ENCODE measurements around the gene TSPEAR. TPM values are rescaled to one million over a fixed set of nuclear protein-coding genes. Genes with fewer than 3 reads are reported as not detected.

The TSPEAR gene
- polyA plus RNA-seq, 1 of the 3 experiments (the other 2 are of a cell fraction) = 0.08 TPM

GRCh38 chr21:44485254-44485793, 226.0 kb downstream of the TSPEAR start:
- Histone ChIP-seq H4K20me1 (ENCODE audit: insufficient read depth) (no peaks in the 10 kb centered on the region), H3K79me2 (ENCODE audit: insufficient read depth) (peaks cover 6% of the 10 kb centered on the region; the same call in 1 of the 2 replicates), H2AFZ (ENCODE audit: low read depth) (peak overlapping the region; percentile 81), H3K9me2 (no peaks in the 10 kb centered on the region), H3K36me3 (replicated peaks in 1 of 2; ENCODE audit: control insufficient read depth in 1 of 2, insufficient read depth in 2 of 2, low read length in 1 of 2) (no peaks in the 10 kb centered on the region), H3K9me3 (no peaks in the 10 kb centered on the region), H3K4me3 (ENCODE audit: low read depth in 2 of 2, low read length in 1 of 2) (peak overlapping the region; percentile 52 to 65), H3K27me3 (ENCODE audit: insufficient read depth) (peaks cover 9% of the 10 kb centered on the region; the same call in 1 of the 2 replicates), H3K4me2 (peak overlapping the region; percentile 82), H3K27ac (ENCODE audit: low read depth in 2 of 2, low read length in 1 of 2) (peak overlapping the region; percentile 40 to 71), H3F3A (replicated peaks; ENCODE audit: insufficient read depth) (no peaks in the 10 kb centered on the region), H3K9ac (peak overlapping the region; percentile 65), H3K4me1 (ENCODE audit: control insufficient read depth in 1 of 2, insufficient read depth in 2 of 2, low read depth in 1 of 2, low read length in 1 of 2) (no peaks in the 10 kb centered on the region)
- 22% methylated on average over 23 of the region's 25 CpGs for WGBS (ENCODE audit: low lambda C conversion rate)
- peak; percentile 83 for DNase-seq
- TF ChIP-seq CHD2 (IDR thresholded peaks at IDR 0.05; ENCODE audit: low read length, partially characterized antibody) (peak; percentile 74), MXI1 (IDR thresholded peaks at IDR 0.05; ENCODE audit: low read depth, low read length) (peak; percentile 34; the same call in 1 of the 2 replicates), MAX (IDR thresholded peaks at IDR 0.05; ENCODE audit: low read depth) (0 out of 2 replicates have a peak, but pooled peaks have one; percentile 13), GATA2 (CRISPR knock-in tag; IDR thresholded peaks at IDR 0.05) (no peak), CTCF (IDR thresholded peaks at IDR 0.05) (peak; percentile 58), POLR2AphosphoS5 (IDR thresholded peaks at IDR 0.05; ENCODE audit: low read depth, low read length) (0 out of 2 replicates have a peak, but pooled peaks have one; percentile 39), FOXJ3 (CRISPR knock-in tag; IDR thresholded peaks at IDR 0.05) (no peak), TAF1 (IDR thresholded peaks at IDR 0.05; ENCODE audit: borderline replicate concordance, low read depth, low read length) (peak; percentile 49; the same call in 1 of the 2 replicates)
- ChIA-PET CTCF (interaction anchor here (1.7 kb wide), 1 partner anchor 9 kb away, joined by 5 read pairs; no protein-coding TSS in a partner anchor), POLR2A (no interaction called here)

GRCh38 chr21:44484498-44485253, 226.7 kb downstream of the TSPEAR start:
- Histone ChIP-seq H3K27me3 (ENCODE audit: insufficient read depth) (peaks cover 9% of the 10 kb centered on the region; the same call in 1 of the 2 replicates), H3K9ac (no peak overlapping the region), H2AFZ (ENCODE audit: low read depth) (no peak overlapping the region), H3K4me3 (ENCODE audit: low read depth in 2 of 2, low read length in 1 of 2) (peak overlapping the region; percentile 31 to 65; a peak in 3 of 4 replicates), H4K20me1 (ENCODE audit: insufficient read depth) (no peaks in the 10 kb centered on the region), H3K9me3 (no peaks in the 10 kb centered on the region), H3K4me1 (ENCODE audit: control insufficient read depth in 1 of 2, insufficient read depth in 2 of 2, low read depth in 1 of 2, low read length in 1 of 2) (no peaks in the 10 kb centered on the region), H3K9me2 (no peaks in the 10 kb centered on the region), H3K79me2 (ENCODE audit: insufficient read depth) (peaks cover 6% of the 10 kb centered on the region; the same call in 1 of the 2 replicates), H3K36me3 (replicated peaks in 1 of 2; ENCODE audit: control insufficient read depth in 1 of 2, insufficient read depth in 2 of 2, low read length in 1 of 2) (no peaks in the 10 kb centered on the region), H3F3A (replicated peaks; ENCODE audit: insufficient read depth) (no peaks in the 10 kb centered on the region), H3K4me2 (peak overlapping the region; percentile 82), H3K27ac (ENCODE audit: low read depth in 2 of 2, low read length in 1 of 2) (peak overlapping the region in 1 of 2 experiments; percentile 40; a peak in 1 of 4 replicates)
- ChIA-PET CTCF (interaction anchor here (0.6 to 1.7 kb wide), 5 partner anchors 10 to 181 kb away, joined by 3 to 6 read pairs (median 3); no protein-coding TSS in a partner anchor), POLR2A (no interaction called here)
- WGBS (ENCODE audit: low lambda C conversion rate) = 40% methylated on average over 19 of the region's 43 CpGs
- peak; percentile 72 for DNase-seq
- no peak for TF ChIP-seq MEF2A (IDR thresholded peaks at IDR 0.05; ENCODE audit: borderline replicate concordance, low read depth)
- no peak for TF ChIP-seq JUND (IDR thresholded peaks at IDR 0.05)
- no peak for TF ChIP-seq CTCF (IDR thresholded peaks at IDR 0.05)
- TF ChIP-seq CHD2 (IDR thresholded peaks at IDR 0.05; ENCODE audit: low read length, partially characterized antibody) = no peak
- TF ChIP-seq TAF1 (IDR thresholded peaks at IDR 0.05; ENCODE audit: borderline replicate concordance, low read depth, low read length) = no peak
- TF ChIP-seq SMC3 (IDR thresholded peaks at IDR 0.05; ENCODE audit: low read depth, low read length) = no peak
- TF ChIP-seq SIN3A (IDR thresholded peaks at IDR 0.05; ENCODE audit: borderline replicate concordance, low read depth, low read length) = no peak
- TF ChIP-seq POLR2AphosphoS5 (IDR thresholded peaks at IDR 0.05; ENCODE audit: low read depth, low read length) = no peak
- TF ChIP-seq RAD21 (IDR thresholded peaks at IDR 0.05; ENCODE audit: low read length) = no peak
- no peak for TF ChIP-seq NRF1 (IDR thresholded peaks at IDR 0.05; ENCODE audit: low read depth, low read length)
- no peak for TF ChIP-seq PBX3 (IDR thresholded peaks at IDR 0.05)
- no peak for TF ChIP-seq IRF3 (IDR thresholded peaks at IDR 0.05; ENCODE audit: low read depth, low read length)
- no peak for TF ChIP-seq GABPA (IDR thresholded peaks at IDR 0.05; ENCODE audit: low read depth)
- no peak for TF ChIP-seq NFIC (IDR thresholded peaks at IDR 0.05; ENCODE audit: borderline replicate concordance)

Measured in SK-N-SH (cell line).